GM10266 (cell line): Measurements from ENCODE around the gene MYLK4.

ENCODE experiments used
- DNase-seq: peaks from one replicate; pipeline ENCODE4 v3.0.0; 2012; ENCODE audit errors: extremely low spot score
- TF ChIP-seq, protein P1 (sequence below): IDR thresholded peaks from 2 replicates; pipeline ENCODE4 v1.5.1; 2012; ENCODE audit warnings: mild to moderate bottlenecking, low read depth; ENCODE audit not compliant: control insufficient read depth, insufficient read depth; ENCODE audit errors: missing control alignments

The MYLK4 gene

DNA sequence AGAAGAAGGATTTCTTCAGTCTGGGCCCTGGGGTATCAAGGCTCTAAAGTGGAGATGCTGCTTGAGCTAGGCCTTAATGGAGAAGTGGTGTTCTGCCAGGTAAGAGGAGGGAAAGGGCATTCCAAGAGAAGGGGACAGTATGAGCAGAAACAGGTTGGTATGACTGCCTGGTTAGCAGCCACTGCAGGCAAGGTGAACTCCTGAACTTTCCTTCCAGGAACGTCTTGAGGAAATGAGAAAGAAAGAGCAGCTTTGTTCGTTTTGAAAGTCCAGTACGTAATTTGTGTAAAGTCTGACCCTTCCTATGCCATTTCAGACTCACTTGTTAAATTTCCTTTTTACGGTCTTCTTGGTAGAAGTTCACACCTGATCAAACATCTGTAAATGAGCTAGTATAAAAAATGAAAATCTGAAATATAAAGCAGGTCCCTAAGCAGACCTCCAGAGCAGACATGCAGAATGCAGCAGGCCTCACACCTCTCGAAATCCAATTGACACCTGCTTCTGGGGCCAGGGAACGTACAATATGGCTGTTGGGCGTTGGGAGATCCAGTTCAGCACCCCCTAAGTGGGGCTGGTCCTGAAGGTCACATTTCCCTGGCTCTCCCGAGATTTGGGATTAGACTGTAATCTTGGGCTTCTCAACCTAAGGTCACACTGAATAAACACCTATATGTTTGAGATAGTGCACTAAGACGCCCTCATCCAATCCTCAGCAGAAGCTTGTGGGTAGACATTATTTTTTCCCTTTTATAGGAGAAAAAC, 33.6 kb downstream of the MYLK4 start:
- no peak for DNase-seq
- TF ChIP-seq, protein P1, sequence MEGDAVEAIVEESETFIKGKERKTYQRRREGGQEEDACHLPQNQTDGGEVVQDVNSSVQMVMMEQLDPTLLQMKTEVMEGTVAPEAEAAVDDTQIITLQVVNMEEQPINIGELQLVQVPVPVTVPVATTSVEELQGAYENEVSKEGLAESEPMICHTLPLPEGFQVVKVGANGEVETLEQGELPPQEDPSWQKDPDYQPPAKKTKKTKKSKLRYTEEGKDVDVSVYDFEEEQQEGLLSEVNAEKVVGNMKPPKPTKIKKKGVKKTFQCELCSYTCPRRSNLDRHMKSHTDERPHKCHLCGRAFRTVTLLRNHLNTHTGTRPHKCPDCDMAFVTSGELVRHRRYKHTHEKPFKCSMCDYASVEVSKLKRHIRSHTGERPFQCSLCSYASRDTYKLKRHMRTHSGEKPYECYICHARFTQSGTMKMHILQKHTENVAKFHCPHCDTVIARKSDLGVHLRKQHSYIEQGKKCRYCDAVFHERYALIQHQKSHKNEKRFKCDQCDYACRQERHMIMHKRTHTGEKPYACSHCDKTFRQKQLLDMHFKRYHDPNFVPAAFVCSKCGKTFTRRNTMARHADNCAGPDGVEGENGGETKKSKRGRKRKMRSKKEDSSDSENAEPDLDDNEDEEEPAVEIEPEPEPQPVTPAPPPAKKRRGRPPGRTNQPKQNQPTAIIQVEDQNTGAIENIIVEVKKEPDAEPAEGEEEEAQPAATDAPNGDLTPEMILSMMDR, result no peak

- TF ChIP-seq, protein P1, result no peak
Observed at GRCh38 chr6:2715737-2716136, 35.0 kb downstream of the MYLK4 start.

DNA sequence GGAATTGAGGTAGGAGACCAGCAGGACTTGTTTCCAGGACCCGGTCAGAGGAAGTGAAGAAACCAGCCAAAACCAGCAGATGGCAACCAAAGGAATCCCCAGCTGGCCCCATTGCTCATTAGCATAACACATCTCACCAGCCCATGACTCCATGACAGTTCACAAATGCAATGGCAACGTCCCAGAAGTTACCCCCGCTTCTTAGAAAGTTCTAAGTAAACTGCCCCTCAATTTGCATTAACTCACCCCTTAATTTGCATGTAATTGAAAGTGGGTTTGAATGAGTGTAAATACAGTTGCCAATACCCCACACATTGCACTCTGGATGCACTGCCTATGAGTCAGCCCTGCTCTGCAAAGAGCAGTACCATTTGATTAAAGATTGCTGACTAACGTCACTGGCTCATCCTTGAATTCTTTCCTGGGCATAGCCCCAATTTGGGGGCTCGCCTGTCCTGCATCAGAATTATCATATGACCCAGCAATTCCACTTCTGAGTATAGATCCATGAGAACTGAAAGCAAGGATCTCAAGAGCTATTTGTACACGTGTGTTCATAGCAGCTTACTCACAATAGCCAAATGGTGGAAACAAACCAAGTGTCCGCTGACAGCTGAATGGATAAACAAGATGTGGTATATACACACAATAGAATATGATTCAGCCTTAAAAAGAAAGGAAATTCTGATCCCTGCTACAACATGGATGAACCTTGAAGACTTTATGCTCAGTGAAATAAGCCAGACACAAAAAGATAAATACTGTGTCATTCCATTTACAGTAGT, 36.4 kb downstream of the MYLK4 start:
- TF ChIP-seq, protein P1, result no peak
- DNase-seq, result no peak

More at GRCh38 chr6:2715737-2716136, 35.0 kb downstream of the MYLK4 start:
- DNase-seq, result no peak

- no peak for DNase-seq
- TF ChIP-seq, protein P1, result no peak
Observed at GRCh38 chr6:2713473-2714110, 37.1 kb downstream of the MYLK4 start.

DNA sequence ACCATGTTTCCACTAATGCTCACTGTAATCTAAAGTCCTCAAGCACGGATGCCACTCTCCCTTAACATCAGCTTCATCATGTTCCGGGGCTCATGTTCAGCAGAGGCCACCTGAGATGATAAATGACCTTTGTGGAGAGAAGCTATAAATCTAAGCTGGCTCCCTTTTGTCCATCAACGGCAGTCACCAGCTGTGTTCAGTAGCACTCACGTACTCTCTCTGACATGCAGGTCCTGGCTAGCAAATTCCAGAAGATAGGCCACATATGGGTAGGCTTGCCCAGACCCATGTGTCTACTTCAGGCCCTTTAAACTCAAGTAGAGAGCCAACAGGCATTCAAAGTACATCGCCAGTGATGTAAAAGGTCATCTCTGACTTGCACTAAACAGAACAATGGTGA, 38.6 kb downstream of the MYLK4 start:
- DNase-seq, result no peak
- TF ChIP-seq, protein P1, result no peak

DNA sequence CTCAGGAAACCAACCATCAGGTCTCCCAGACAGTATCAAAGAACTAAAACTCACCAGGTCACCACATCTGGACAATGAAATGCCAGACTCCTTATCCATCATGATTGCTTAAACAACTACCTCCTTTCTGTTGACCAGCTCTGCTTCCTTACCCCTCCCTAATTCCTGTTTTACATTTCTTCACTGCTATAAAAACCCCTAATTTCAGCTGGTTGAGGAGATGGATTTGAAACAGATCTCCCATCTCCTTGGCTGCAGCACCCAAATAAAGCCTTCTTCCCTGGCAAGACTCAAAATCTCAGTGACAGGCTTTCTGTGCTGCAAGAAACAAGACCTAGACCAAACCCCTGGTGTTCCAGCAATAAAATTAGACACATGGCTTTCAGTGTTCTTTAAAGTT, 40.3 kb downstream of the MYLK4 start:
- TF ChIP-seq, protein P1, result no peak
- DNase-seq, result no peak

- TF ChIP-seq, protein P1, result no peak
- DNase-seq, result no peak
Observed at GRCh38 chr6:2708456-2708855, 42.3 kb downstream of the MYLK4 start.
